K562 (cell line): ENCODE results near the gene COLEC12.

ENCODE experiments used
- FOSL1 ChIP-seq: fragments of 200-800 bp; sonication (Bioruptor generic); conservative IDR thresholded peaks from 2 replicates; pipeline ENCODE4 v1.6.1; 2016; ENCODE audit warnings: missing genetic modification characterization, missing compliant biosample characterization
- TF ChIP-seq, protein P1 (sequence below): fragments of 200-800 bp; sonication (Bioruptor generic); IDR thresholded peaks from 2 replicates; pipeline ENCODE4 v1.6.1; 2016; ENCODE audit warnings: missing genetic modification characterization, missing compliant biosample characterization
- TF ChIP-seq, protein P2 (sequence below): fragments of 250-450 bp; sonication (Bioruptor Pico); IDR thresholded peaks from 2 replicates; pipeline ENCODE4 v1.8.0; 2022; ENCODE audit warnings: inconsistent platforms

DNA sequence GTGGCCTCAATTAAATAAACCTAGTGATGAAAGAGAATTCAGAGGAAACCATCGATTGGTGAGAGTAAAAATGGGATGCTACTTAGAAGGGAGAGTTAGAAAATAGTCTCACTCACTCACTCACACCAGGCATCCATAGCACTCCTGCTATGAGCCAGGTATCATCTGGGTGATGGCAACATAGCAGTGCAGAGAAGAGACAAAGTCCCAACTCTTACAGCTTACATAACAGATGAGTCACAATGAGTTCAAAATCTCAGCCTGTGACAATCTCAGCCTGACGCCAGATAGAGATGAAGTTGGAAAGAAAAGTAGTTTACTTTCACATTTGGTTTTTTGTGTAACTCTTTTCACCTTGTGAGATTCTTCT is 177.3 kb downstream of the COLEC12 start:
- TF ChIP-seq, protein P1, sequence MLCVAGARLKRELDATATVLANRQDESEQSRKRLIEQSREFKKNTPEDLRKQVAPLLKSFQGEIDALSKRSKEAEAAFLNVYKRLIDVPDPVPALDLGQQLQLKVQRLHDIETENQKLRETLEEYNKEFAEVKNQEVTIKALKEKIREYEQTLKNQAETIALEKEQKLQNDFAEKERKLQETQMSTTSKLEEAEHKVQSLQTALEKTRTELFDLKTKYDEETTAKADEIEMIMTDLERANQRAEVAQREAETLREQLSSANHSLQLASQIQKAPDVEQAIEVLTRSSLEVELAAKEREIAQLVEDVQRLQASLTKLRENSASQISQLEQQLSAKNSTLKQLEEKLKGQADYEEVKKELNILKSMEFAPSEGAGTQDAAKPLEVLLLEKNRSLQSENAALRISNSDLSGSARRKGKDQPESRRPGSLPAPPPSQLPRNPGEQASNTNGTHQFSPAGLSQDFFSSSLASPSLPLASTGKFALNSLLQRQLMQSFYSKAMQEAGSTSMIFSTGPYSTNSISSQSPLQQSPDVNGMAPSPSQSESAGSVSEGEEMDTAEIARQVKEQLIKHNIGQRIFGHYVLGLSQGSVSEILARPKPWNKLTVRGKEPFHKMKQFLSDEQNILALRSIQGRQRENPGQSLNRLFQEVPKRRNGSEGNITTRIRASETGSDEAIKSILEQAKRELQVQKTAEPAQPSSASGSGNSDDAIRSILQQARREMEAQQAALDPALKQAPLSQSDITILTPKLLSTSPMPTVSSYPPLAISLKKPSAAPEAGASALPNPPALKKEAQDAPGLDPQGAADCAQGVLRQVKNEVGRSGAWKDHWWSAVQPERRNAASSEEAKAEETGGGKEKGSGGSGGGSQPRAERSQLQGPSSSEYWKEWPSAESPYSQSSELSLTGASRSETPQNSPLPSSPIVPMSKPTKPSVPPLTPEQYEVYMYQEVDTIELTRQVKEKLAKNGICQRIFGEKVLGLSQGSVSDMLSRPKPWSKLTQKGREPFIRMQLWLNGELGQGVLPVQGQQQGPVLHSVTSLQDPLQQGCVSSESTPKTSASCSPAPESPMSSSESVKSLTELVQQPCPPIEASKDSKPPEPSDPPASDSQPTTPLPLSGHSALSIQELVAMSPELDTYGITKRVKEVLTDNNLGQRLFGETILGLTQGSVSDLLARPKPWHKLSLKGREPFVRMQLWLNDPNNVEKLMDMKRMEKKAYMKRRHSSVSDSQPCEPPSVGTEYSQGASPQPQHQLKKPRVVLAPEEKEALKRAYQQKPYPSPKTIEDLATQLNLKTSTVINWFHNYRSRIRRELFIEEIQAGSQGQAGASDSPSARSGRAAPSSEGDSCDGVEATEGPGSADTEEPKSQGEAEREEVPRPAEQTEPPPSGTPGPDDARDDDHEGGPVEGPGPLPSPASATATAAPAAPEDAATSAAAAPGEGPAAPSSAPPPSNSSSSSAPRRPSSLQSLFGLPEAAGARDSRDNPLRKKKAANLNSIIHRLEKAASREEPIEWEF (CRISPR knock-in tag): no peak
- TF ChIP-seq, protein P2, sequence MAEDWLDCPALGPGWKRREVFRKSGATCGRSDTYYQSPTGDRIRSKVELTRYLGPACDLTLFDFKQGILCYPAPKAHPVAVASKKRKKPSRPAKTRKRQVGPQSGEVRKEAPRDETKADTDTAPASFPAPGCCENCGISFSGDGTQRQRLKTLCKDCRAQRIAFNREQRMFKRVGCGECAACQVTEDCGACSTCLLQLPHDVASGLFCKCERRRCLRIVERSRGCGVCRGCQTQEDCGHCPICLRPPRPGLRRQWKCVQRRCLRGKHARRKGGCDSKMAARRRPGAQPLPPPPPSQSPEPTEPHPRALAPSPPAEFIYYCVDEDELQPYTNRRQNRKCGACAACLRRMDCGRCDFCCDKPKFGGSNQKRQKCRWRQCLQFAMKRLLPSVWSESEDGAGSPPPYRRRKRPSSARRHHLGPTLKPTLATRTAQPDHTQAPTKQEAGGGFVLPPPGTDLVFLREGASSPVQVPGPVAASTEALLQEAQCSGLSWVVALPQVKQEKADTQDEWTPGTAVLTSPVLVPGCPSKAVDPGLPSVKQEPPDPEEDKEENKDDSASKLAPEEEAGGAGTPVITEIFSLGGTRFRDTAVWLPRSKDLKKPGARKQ (CRISPR knock-in tag): no peak
- peak; percentile 50; the same call in 1 of the 2 replicates for TF ChIP-seq FOSL1 (tag)
